ENCODE measurements around the gene BLOC1S5. TPM values are rescaled to one million over a fixed set of nuclear protein-coding genes. Genes with fewer than 3 reads are reported as not detected.

The BLOC1S5 gene
- total RNA-seq, 1 experiment from 2014 or later = 9.1 TPM

GRCh38 chr6:8005136-8005535, 59.1 kb downstream of the BLOC1S5 start:
- no peak overlapping the region for H3K9ac ChIP-seq (ENCODE audit: low read length)
- no peaks in the 10 kb centered on the region for H3K4me1 ChIP-seq (ENCODE audit: insufficient read depth, low read length)
- DNase-seq = no peak
- H2AFZ ChIP-seq (ENCODE audit: low read length) = no peak overlapping the region
- H3K9me3 ChIP-seq (ENCODE audit: low read length) = no peaks in the 10 kb centered on the region
- no peaks in the 10 kb centered on the region for H3K9me2 ChIP-seq (replicated peaks; ENCODE audit: low read length)
- no peaks in the 10 kb centered on the region for H3F3A ChIP-seq (ENCODE audit: low read length, unreplicated experiment)
- no peak overlapping the region for H3K27ac ChIP-seq (ENCODE audit: low read length)
- CTCF ChIA-PET = interaction anchor here (0.6 to 0.7 kb wide), 3 partner anchors 13 to 1447 kb away, joined by 3 to 6 read pairs (median 4); no protein-coding TSS in a partner anchor
- H3K4me2 ChIP-seq (ENCODE audit: low read length) = no peak overlapping the region
- no TSS peak for BruUV-seq (replicated peaks)
- ATAC-seq = no peak
- TF ChIP-seq EZH2 (IDR thresholded peaks at IDR 0.05; ENCODE audit: low read length, unreplicated experiment) (no peak), CTCF (conservative IDR thresholded peaks at IDR 0.05; ENCODE audit: low read depth, low read length) (no peak)
- H3K4me3 ChIP-seq (ENCODE audit: low read length) = no peak overlapping the region
- POLR2A ChIA-PET (ENCODE audit: unreplicated experiment) = no interaction called here
- no peaks in the 10 kb centered on the region for H3K36me3 ChIP-seq (ENCODE audit: low read depth, low read length)
- H3K79me2 ChIP-seq (ENCODE audit: low read length) = no peaks in the 10 kb centered on the region
- intact Hi-C loops (cut with micrococcal nuclease) = loop anchor here (5.0 to 10.0 kb wide), 3 partner anchors 52 to 390 kb away; no protein-coding TSS in a partner anchor
- H3K27me3 ChIP-seq (ENCODE audit: low read length) = no peaks in the 10 kb centered on the region
- H4K20me1 ChIP-seq (ENCODE audit: low read length) = no peaks in the 10 kb centered on the region

- ATAC-seq (no peak), DNase-seq (no peak)
- Histone ChIP-seq H3K4me1 (ENCODE audit: insufficient read depth, low read length) (peaks cover 8% of the 10 kb centered on the region; the same call in 1 of the 2 replicates), H3K36me3 (ENCODE audit: low read depth, low read length) (no peaks in the 10 kb centered on the region), H3K9me3 (ENCODE audit: low read length) (no peaks in the 10 kb centered on the region), H3K27me3 (ENCODE audit: low read length) (no peaks in the 10 kb centered on the region), H2AFZ (ENCODE audit: low read length) (no peak overlapping the region), H3F3A (ENCODE audit: low read length, unreplicated experiment) (no peaks in the 10 kb centered on the region), H3K9me2 (replicated peaks; ENCODE audit: low read length) (no peaks in the 10 kb centered on the region), H3K4me2 (ENCODE audit: low read length) (no peak overlapping the region), H3K9ac (ENCODE audit: low read length) (no peak overlapping the region), H4K20me1 (ENCODE audit: low read length) (no peaks in the 10 kb centered on the region), H3K4me3 (ENCODE audit: low read length) (no peak overlapping the region), H3K27ac (ENCODE audit: low read length) (no peak overlapping the region), H3K79me2 (ENCODE audit: low read length) (no peaks in the 10 kb centered on the region)
- intact Hi-C loops (cut with micrococcal nuclease) = loop anchor here (10.0 kb wide), 1 partner anchor 386 kb away; no protein-coding TSS in a partner anchor
- no TSS peak for BruUV-seq (replicated peaks)
- CTCF ChIA-PET = no interaction called here
- TF ChIP-seq CTCF (conservative IDR thresholded peaks at IDR 0.05; ENCODE audit: low read depth, low read length) = no peak
- TF ChIP-seq EZH2phosphoT487 (IDR thresholded peaks at IDR 0.05; ENCODE audit: borderline replicate concordance, low read length) = no peak
- TF ChIP-seq EZH2 (IDR thresholded peaks at IDR 0.05; ENCODE audit: low read length, unreplicated experiment) = no peak
- POLR2A ChIA-PET (ENCODE audit: unreplicated experiment) = no interaction called here
Observed at GRCh38 chr6:8000636-8001035, 63.6 kb downstream of the BLOC1S5 start.

GRCh38 chr6:8000188-8000596, 64.0 kb downstream of the BLOC1S5 start:
- H3K79me2 ChIP-seq (ENCODE audit: low read length) = no peaks in the 10 kb centered on the region
- H3K27me3 ChIP-seq (ENCODE audit: low read length) = no peaks in the 10 kb centered on the region
- H3K9ac ChIP-seq (ENCODE audit: low read length) = no peak overlapping the region
- TF ChIP-seq CTCF (conservative IDR thresholded peaks at IDR 0.05; ENCODE audit: low read depth, low read length) (no peak), EZH2 (IDR thresholded peaks at IDR 0.05; ENCODE audit: low read length, unreplicated experiment) (no peak)
- CTCF ChIA-PET = no interaction called here
- no peaks in the 10 kb centered on the region for H3K9me2 ChIP-seq (replicated peaks; ENCODE audit: low read length)
- ATAC-seq = no peak
- no peak overlapping the region for H3K27ac ChIP-seq (ENCODE audit: low read length)
- no peak for DNase-seq
- no TSS peak for BruUV-seq (replicated peaks)
- no peaks in the 10 kb centered on the region for H3K36me3 ChIP-seq (ENCODE audit: low read depth, low read length)
- no peak overlapping the region for H3K4me3 ChIP-seq (ENCODE audit: low read length)
- peaks cover 8% of the 10 kb centered on the region; the same call in 1 of the 2 replicates for H3K4me1 ChIP-seq (ENCODE audit: insufficient read depth, low read length)
- no peak overlapping the region for H2AFZ ChIP-seq (ENCODE audit: low read length)
- no peaks in the 10 kb centered on the region for H3K9me3 ChIP-seq (ENCODE audit: low read length)
- H4K20me1 ChIP-seq (ENCODE audit: low read length) = no peaks in the 10 kb centered on the region
- intact Hi-C loops (cut with micrococcal nuclease) = loop anchor here (10.0 kb wide), 1 partner anchor 385 kb away; no protein-coding TSS in a partner anchor
- no peaks in the 10 kb centered on the region for H3F3A ChIP-seq (ENCODE audit: low read length, unreplicated experiment)
- POLR2A ChIA-PET (ENCODE audit: unreplicated experiment) = no interaction called here
- no peak overlapping the region for H3K4me2 ChIP-seq (ENCODE audit: low read length)
